ENCODE measurements around the gene LRRC55.

LRRC55 gene

GRCh38 chr11:57179681-57180080 is 2.1 kb upstream of the LRRC55 start:
- no peak for TF ChIP-seq CTCF (conservative IDR thresholded peaks at IDR 0.05; ENCODE audit: control insufficient read depth, insufficient read depth, low read depth, low read length)
- no peak overlapping the region for H3K4me3 ChIP-seq (ENCODE audit: control insufficient read depth, low read depth, low read length)
- no peak for DNase-seq (ENCODE audit: low read depth)

GRCh38 chr11:57180081-57180561 is 1.6 kb upstream of the LRRC55 start:
- DNase-seq (ENCODE audit: low read depth): no peak
- TF ChIP-seq CTCF (conservative IDR thresholded peaks at IDR 0.05; ENCODE audit: control insufficient read depth, insufficient read depth, low read depth, low read length): no peak
- no peak overlapping the region for H3K4me3 ChIP-seq (ENCODE audit: control insufficient read depth, low read depth, low read length)

GRCh38 chr11:57180964-57181363 is 789 bp upstream of the LRRC55 start:
- no peak for DNase-seq (ENCODE audit: low read depth)
- TF ChIP-seq CTCF (conservative IDR thresholded peaks at IDR 0.05; ENCODE audit: control insufficient read depth, insufficient read depth, low read depth, low read length): no peak
- H3K4me3 ChIP-seq (ENCODE audit: control insufficient read depth, low read depth, low read length): no peak overlapping the region

- H3K4me3 ChIP-seq (ENCODE audit: control insufficient read depth, low read depth, low read length): no peak overlapping the region
- TF ChIP-seq CTCF (conservative IDR thresholded peaks at IDR 0.05; ENCODE audit: control insufficient read depth, insufficient read depth, low read depth, low read length): no peak
- no peak for DNase-seq (ENCODE audit: low read depth)
These were observed 1.1 kb downstream of the LRRC55 start for GRCh38 chr11:57182896-57183295.

GRCh38 chr11:57190548-57190947 is 8.8 kb downstream of the LRRC55 start:
- TF ChIP-seq CTCF (conservative IDR thresholded peaks at IDR 0.05; ENCODE audit: control insufficient read depth, insufficient read depth, low read depth, low read length): no peak
- no peak for DNase-seq (ENCODE audit: low read depth)
- H3K4me3 ChIP-seq (ENCODE audit: control insufficient read depth, low read depth, low read length): no peak overlapping the region

DNA sequence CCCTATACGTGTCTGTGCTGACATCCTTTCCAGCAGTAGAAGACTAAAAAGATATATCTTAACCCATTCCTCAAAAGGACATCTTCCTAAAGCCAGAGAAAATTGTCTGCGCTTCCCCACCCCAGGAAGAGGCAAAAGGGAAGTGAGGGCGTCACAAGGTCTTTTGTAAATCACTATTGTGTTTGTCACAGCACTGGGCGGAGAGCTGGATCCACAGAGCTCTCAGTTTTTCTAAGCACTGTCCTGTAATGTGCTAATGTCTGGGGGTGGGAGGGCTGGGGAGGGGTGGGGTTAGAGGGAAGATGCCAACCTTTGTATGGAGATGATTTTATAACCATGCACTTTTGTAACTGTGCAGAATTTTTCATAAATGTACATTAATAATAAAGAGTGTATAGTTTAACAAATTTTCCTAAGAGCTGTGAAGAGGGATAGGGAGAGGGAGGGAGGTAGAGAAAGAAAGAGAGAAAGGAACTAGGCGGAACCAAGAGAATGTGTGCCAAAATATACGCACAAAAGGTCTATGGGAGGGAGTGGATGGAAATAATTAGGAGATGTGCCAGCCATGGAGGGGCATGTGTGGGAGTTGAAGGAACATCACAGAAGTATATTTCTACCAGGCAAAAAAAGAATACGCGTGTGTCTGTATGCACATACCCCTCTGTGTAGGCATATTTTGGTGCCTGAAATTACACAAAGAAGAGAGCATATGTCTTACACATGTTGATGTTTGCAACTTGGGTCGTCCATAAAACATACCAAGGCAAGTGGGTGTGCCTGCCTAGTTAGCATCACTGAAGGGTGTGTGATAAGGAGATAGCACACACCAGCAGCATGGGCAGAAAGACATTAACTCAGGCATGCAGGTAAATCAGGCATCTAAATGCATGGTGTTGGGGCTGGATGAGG is 9.8 kb downstream of the LRRC55 start:
- TF ChIP-seq CTCF (conservative IDR thresholded peaks at IDR 0.05; ENCODE audit: control insufficient read depth, insufficient read depth, low read depth, low read length): no peak
- H3K4me3 ChIP-seq (ENCODE audit: control insufficient read depth, low read depth, low read length): no peak overlapping the region
- DNase-seq (ENCODE audit: low read depth): no peak

All from fibroblast of mammary gland (primary cell).